ENCODE data around the gene WDR19.

DNA sequence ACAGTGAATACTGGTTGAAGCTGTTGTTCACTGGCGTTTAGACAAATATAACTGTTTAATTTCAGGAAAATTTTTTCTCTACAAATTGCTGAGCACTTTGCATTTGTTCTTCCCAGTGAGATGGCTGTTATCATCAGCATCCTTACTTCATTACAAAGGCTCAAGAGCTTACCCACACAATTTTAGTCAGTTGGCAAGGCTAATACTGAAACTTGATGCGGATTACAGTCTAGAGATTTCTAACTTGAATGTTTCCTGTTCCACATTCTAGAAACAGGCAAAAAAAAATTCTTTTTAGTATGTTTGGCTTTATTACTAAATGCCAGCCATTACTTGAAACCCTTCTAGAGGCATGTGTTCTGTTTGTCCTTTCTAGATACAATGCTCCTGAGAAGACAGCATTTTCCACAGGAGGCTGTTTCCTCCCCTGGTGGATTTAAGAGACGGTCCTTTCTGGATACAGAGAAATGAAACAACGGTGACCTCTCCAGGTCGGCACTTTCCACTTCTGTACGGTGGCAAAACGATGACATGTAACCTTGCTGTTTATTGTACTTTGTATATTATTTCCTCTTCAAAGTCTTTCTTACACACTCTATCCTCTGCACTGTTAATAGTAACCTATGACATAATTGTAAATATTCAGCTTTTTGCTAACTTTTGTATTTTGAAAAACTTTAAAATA, 102.9 kb downstream of the WDR19 start:
- TF ChIP-seq POLR2A (IDR thresholded peaks at IDR 0.05), result no peak
- TF ChIP-seq, protein P1, sequence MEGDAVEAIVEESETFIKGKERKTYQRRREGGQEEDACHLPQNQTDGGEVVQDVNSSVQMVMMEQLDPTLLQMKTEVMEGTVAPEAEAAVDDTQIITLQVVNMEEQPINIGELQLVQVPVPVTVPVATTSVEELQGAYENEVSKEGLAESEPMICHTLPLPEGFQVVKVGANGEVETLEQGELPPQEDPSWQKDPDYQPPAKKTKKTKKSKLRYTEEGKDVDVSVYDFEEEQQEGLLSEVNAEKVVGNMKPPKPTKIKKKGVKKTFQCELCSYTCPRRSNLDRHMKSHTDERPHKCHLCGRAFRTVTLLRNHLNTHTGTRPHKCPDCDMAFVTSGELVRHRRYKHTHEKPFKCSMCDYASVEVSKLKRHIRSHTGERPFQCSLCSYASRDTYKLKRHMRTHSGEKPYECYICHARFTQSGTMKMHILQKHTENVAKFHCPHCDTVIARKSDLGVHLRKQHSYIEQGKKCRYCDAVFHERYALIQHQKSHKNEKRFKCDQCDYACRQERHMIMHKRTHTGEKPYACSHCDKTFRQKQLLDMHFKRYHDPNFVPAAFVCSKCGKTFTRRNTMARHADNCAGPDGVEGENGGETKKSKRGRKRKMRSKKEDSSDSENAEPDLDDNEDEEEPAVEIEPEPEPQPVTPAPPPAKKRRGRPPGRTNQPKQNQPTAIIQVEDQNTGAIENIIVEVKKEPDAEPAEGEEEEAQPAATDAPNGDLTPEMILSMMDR (IDR thresholded peaks at IDR 0.05), result no peak

All from suprapubic skin (tissue), 3 donors.